IPS DF 4.7 (cell line): ENCODE data around the gene RBM41.
"Not testable (repeated sequence)": the region's sequence is repeated elsewhere in the genome, so short reads cannot be mapped to it uniquely, and the experiment has no call there.

Experiments
- DNase-seq: peaks from one replicate; pipeline ENCODE4 v3.0.0-alpha.2; 2013; ENCODE audit warnings: low spot score; ENCODE audit errors: extremely low read depth

RBM41 gene

DNA sequence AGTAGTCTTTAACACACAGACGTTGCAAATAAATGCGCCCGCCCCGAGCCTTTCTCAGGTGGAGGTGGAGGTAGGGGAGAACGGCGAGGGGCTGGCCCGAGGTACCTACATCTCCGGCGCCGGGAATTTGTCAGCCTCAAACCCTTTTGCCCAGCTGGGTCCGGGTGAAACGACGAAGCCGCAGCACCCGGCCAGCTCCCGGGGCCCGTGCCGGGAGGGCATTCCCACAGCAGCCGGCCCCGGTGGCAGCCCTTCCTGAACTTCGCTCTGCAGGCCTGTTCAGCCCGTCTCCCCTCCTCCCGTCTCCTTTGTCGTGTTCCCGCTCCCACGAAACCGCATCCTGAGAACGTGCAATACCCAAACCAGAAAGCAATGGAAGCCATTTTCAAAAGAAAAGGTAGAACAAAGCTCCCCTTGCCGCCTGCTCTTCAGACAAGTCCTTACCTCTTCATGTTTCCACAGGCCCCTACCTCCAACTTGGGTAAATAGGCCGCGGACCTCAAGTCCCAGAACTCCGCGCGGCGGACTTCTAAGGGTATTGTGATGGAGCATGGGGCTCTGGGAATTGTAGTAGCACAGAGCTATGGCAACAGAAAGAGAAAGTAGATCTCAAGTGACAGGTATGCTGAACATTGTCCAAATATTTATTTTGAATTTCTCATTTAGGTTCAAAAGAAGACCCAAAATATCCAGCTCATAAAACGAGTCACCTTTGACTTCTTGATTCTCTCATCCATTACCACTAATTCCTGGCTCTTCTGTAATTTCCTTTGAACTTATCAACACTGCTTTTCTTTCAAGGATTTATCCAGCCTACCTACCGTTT is at the start of gene RBM41:
Gene RBM41 (minus strand): TSS at position 501 of the 826 bp plus-strand sequence. CDS start 49 bp downstream, at position 452.
- DNase-seq = peak; percentile 14

- no peak for DNase-seq
These were observed 49.6 kb upstream of the RBM41 start for GRCh38 chrX:107168257-107168656.

- DNase-seq = no peak
These were observed 48.7 kb upstream of the RBM41 start for GRCh38 chrX:107167163-107167921.

DNA sequence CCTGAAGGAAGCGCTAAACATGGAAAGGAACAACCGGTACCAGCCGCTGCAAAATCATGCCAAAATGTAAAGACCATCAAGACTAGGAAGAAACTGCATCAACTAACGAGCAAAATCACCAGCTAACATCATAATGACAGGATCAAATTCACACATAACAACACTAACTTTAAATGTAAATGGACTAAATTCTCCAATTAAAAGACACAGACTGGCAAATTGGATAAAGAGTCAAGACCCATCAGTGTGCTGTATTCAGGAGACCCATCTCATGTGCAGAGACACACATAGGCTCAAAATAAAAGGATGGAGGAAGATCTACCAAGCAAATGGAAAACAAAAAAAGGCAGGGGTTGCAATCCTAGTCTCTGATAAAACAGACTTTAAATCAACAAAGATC is 39.0 kb upstream of the RBM41 start:
- DNase-seq = not testable (repeated sequence)

- not testable (repeated sequence) for DNase-seq
These were observed 37.2 kb upstream of the RBM41 start for GRCh38 chrX:107155621-107156430.

- DNase-seq = no peak
These were observed 36.4 kb upstream of the RBM41 start for GRCh38 chrX:107154787-107155620.

GRCh38 chrX:107153005-107153404 is 34.4 kb upstream of the RBM41 start:
- no peak for DNase-seq

DNA sequence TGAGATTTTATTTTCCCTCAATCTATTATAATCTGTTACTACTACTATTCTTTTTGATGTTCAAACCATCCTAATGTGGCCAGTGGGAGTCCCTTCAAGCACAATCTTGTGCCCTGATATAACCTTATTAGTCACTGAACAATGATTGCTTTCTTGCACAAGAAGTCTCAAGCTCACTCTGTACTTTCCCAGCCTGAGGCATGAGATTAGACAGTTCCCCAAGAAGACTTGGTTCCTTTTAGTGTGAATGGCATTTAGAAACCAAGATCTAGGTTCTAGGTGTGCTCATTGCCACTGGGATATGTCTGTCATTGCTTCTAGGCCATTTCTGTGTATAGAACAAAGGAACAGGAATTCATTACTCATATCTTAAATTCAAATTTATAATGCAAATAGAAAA is 28.0 kb upstream of the RBM41 start:
- no peak for DNase-seq

GRCh38 chrX:107135965-107136307 is 17.3 kb upstream of the RBM41 start:
- DNase-seq = no peak

DNA sequence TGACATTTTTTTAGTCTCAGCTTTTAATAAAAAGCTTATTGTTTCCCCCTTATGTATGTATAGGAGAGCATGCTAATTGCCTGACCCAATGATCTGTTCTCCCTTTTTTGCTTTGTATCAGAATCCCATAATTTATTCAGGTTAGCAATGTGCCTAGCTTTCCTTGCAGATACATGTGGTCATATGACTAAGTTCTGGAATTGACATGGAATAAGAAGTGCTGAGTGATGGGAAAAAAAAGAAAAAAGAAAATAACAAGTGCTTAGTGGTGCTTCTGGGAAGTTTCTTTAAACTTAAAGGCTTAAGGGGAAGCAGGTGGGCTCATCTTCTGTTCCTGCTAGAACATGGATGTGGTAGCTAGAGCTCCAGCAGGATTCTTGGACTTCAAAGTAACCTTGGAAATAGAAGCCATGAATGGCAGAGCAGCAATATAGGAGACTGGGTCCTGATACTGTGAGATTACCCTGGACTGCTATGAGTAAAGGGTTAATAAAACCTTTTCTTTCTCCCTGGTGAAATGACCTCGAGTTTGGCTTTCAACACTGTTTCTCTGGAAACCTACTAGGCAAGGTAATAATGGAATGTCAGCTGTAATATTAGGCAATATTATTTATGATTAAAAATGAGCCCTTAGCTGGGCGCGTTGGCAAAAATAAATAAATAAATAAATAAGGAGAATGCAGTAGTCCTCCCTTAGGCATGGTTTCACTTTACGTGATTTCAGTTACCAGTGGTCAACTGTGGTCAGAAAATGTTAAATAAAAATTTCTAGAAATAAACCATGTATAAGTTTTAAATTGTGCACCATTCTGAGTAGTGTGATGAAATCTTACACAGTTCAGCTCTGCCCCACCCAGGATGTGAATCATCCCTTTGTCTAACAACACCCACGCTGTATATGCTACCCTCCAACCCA is 16.7 kb upstream of the RBM41 start:
- DNase-seq = no peak

DNA sequence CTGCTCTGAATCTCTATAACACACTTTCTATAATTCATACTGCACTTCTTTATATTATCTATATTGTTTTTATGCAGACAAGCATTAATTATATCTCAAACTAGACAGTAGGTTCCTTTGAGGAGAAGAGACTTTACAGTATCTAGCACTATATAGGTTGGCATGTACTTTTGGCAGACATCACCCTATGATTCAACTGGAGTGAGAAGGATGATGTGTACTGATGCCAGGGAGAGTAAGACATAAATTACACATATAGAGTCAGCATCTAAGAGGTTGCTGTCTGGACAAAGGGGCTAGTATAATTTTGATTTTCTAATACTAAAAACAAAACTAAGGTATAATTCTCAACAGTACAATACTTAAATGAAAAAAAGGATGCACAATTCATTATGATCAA is 5.1 kb upstream of the RBM41 start:
- DNase-seq = no peak

- no peak for DNase-seq
These were observed 661 bp upstream of the RBM41 start for GRCh38 chrX:107119283-107119682.

GRCh38 chrX:107117993-107118321 is 665 bp downstream of the RBM41 start:
- DNase-seq = no peak

GRCh38 chrX:107107459-107107858 is 11.2 kb downstream of the RBM41 start:
- no peak for DNase-seq

DNA sequence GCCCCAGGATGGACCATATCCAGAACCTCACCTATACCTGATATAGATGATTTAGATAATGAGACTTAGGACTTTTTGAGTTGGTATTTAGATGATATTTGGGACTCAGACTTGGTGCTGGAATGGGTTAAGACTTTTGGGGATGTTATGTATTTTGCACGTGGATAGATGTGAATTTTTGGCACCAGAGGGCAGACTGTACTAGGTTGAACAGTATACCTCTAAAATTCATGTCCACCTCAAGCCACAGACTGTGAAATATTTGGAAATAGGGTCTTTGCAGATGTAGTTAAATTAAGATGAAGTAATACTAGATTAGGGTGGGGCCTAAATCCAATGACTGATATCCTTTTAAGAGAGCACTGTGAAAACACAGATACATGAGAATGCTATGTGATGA is 15.6 kb downstream of the RBM41 start:
- DNase-seq = no peak

- no peak for DNase-seq
These were observed 42.5 kb downstream of the RBM41 start for GRCh38 chrX:107076158-107076557.

DNA sequence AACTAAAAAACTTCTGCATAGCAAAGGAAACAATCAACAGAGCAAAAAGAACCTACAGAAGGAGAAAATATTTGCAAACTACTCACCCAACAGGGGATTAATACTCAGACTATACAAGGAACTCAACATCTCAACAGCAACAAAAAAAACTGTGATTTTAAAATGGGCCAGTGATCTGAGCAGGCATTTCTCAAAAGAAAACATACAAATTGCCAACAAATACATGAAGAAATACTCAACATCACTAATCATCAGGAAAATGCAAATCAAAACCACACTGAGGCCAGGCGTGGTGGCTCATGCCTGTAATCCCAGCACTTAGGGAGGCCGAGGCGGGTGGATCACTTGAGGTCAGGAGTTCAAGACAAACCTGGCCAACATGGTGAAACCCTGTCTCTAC is 60.9 kb downstream of the RBM41 start:
- DNase-seq = not testable (repeated sequence)

DNA sequence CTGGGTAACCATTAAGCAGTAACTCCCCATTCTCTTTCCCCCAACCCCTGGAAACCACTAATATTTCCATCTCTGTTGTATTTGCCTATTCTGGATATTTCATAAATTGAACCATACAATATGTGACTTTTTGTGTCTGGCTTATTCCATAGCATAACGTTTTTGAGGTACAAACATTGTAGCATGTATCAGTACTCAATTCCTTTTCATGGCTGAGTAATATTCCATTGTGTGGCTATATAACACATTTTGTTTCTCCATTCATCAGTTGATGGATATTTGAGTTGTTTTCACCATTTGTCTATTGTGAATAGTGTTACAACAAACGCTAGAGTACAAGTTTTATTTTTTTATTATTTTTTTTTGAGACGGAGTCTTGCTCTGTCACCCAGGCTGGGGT is 63.6 kb downstream of the RBM41 start:
- no peak for DNase-seq

- DNase-seq = no peak
These were observed 68.4 kb downstream of the RBM41 start for GRCh38 chrX:107050195-107050709.

DNA sequence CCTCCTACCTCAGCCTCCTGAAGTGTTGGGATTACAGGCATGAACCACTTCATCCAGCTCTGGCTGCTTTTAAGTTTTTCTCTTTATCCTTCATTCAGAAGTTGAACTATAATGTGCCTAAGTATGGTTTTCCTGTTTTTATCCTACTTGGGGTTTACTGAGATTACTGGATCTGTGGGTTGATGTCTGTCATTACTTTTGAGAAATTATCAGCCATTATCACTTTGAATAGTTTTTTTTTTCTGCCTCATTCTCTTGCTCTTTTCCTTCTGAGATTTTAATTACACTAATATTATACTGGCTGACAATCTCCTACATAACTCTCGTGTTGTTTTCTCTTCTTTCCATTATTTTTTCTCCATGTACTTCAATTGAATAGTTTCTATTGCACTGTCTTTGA is 71.0 kb downstream of the RBM41 start:
- DNase-seq = no peak
